Smooth muscle cell (in vitro differentiated cells): ENCODE data around the gene C1QL1. TPM values are rescaled to one million over a fixed set of nuclear protein-coding genes. Genes with fewer than 3 reads are reported as not detected.

Experiments used
- DNase-seq: peaks from one replicate; lab custom pipeline; 2025; ENCODE audit not compliant: unreplicated experiment; lab: John Stamatoyannopoulos, UW
- H2AFZ ChIP-seq: fragments of 200-600 bp; sonication (generic); 2 replicates; pipeline ENCODE4 v1.6.0; 2016; ENCODE audit warnings: antibody characterized with exemption, low read depth, mild to moderate bottlenecking
- H3F3A ChIP-seq: fragments of 200-600 bp; sonication (generic); 2 replicates; pipeline ENCODE4 v1.6.0; 2017; ENCODE audit warnings: antibody characterized with exemption, low read depth
- H3K27ac ChIP-seq: fragments of 200-600 bp; sonication (generic); 2 replicates; pipeline ENCODE4 v1.5.1; 2016; ENCODE audit warnings: low read depth, mild to moderate bottlenecking
- H3K27me3 ChIP-seq: fragments of 200-600 bp; sonication (generic); 2 replicates; pipeline ENCODE4 v1.6.1; 2016; ENCODE audit warnings: low read depth, mild to moderate bottlenecking
- H3K36me3 ChIP-seq: fragments of 200-600 bp; sonication (generic); 2 replicates; pipeline ENCODE4 v1.5.1; 2016; ENCODE audit warnings: low read depth
- H3K4me1 ChIP-seq: fragments of 200-600 bp; sonication (generic); 2 replicates; pipeline ENCODE4 v1.5.1; 2016; ENCODE audit warnings: low read depth
- H3K4me2 ChIP-seq: fragments of 200-600 bp; sonication (generic); 2 replicates; pipeline ENCODE4 v1.6.0; 2016; ENCODE audit warnings: mild to moderate bottlenecking
- H3K4me3 ChIP-seq: fragments of 200-600 bp; sonication (generic); 2 replicates; pipeline ENCODE4 v1.5.1; 2016; ENCODE audit warnings: mild to moderate bottlenecking
- H3K79me2 ChIP-seq: fragments of 200-600 bp; sonication (generic); 2 replicates; pipeline ENCODE4 v1.6.0; 2016; ENCODE audit warnings: low read depth, mild to moderate bottlenecking
- H3K9ac ChIP-seq: fragments of 200-600 bp; sonication (generic); 2 replicates; pipeline ENCODE4 v1.6.0; 2016; ENCODE audit warnings: low read depth
- H3K9me3 ChIP-seq: fragments of 200-600 bp; sonication (generic); replicated peaks from 2 replicates; pipeline ENCODE4 v1.5.1; 2016; ENCODE audit warnings: low read depth
- H4K20me1 ChIP-seq: fragments of 200-600 bp; sonication (generic); 2 replicates; pipeline ENCODE4 v1.6.0; 2016; ENCODE audit warnings: low read depth
- CTCF ChIP-seq: fragments of 200-600 bp; sonication (generic); IDR thresholded peaks from 2 replicates; pipeline ENCODE4 v1.5.1; 2017; ENCODE audit warnings: borderline replicate concordance, mild to moderate bottlenecking, antibody characterized with exemption; ENCODE audit not compliant: insufficient read depth, poor library complexity, severe bottlenecking
- WGBS: methylation state at CpG from one replicate; pipeline ENCODE4 v1.1.7; 2016; ENCODE audit warnings: low lambda C conversion rate; 5-methylcytosine and 5-hydroxymethylcytosine counted together
- polyA plus RNA-seq: library from polyadenylated mRNA; unstranded; fragments of >200 nt; fragmentation: Nextera tagmentation; extraction: Ambion mirVana; gene quantifications from 2 replicates; pipeline ENCODE4 v1.2.1, GENCODE V29; 2016
- total RNA-seq: library from RNA; depleted of rRNA; stranded (reverse); fragments of >200 nt; gene quantifications from 2 replicates; pipeline ENCODE4 v1.2.3, GENCODE V29; 2014

C1QL1 gene
- total and polyA plus RNA-seq, 2 experiments from 2014 or later = 5.6 TPM; not detected in 1

DNA sequence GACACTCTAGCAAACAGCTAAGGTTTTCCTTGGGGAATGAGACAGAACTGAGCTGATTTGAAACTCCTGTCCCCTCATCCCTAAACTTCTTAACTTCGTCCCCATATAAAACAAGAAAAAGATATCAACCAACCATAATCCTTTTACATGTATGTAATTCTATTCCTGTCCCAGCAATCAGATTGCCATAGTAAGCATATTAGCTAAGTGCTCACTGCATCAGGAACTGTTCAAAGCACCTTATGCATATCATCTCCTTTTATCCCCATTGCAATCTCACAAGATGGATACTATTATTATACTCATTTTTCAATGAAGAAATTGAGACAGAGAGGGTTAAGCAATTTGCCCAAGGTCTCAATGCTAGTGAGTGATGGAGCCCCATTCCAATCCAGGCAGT lies 27.3 kb downstream of the C1QL1 start:
- DNase-seq = no peak
- H3K4me3 ChIP-seq = no peak overlapping the region
- no peaks in the 10 kb centered on the region for H3F3A ChIP-seq
- TF ChIP-seq CTCF = no peak
- no peak overlapping the region for H2AFZ ChIP-seq
- H4K20me1 ChIP-seq = no peaks in the 10 kb centered on the region
- no peak overlapping the region for H3K9ac ChIP-seq
- H3K27me3 ChIP-seq = no peaks in the 10 kb centered on the region
- H3K79me2 ChIP-seq = peaks cover 65% of the 10 kb centered on the region
- H3K9me3 ChIP-seq = no peaks in the 10 kb centered on the region
- no peak overlapping the region for H3K27ac ChIP-seq
- H3K4me2 ChIP-seq = no peak overlapping the region
- no peaks in the 10 kb centered on the region for H3K36me3 ChIP-seq
- peaks cover under 1% of the 10 kb centered on the region for H3K4me1 ChIP-seq
- 100% methylated on average over 1 of the region's 1 CpG for WGBS

GRCh38 chr17:44940317-44940716 lies 27.8 kb downstream of the C1QL1 start:
- Histone ChIP-seq H4K20me1 (no peaks in the 10 kb centered on the region), H3K4me1 (no peaks in the 10 kb centered on the region), H3K9ac (no peak overlapping the region), H3K36me3 (no peaks in the 10 kb centered on the region), H3K9me3 (no peaks in the 10 kb centered on the region), H3K79me2 (peaks cover 61% of the 10 kb centered on the region), H3F3A (no peaks in the 10 kb centered on the region), H3K27ac (no peak overlapping the region), H3K4me2 (no peak overlapping the region), H3K27me3 (no peaks in the 10 kb centered on the region), H3K4me3 (no peak overlapping the region), H2AFZ (no peak overlapping the region)
- WGBS = 52% methylated on average over 4 of the region's 4 CpGs
- no peak for TF ChIP-seq CTCF
- DNase-seq = no peak

- H3K36me3 ChIP-seq = no peaks in the 10 kb centered on the region
- H3K79me2 ChIP-seq = peaks cover 20% of the 10 kb centered on the region
- no peaks in the 10 kb centered on the region for H3K27me3 ChIP-seq
- H3K4me2 ChIP-seq = no peak overlapping the region
- no peaks in the 10 kb centered on the region for H4K20me1 ChIP-seq
- H3K4me1 ChIP-seq = no peaks in the 10 kb centered on the region
- no peak overlapping the region for H2AFZ ChIP-seq
- H3F3A ChIP-seq = no peaks in the 10 kb centered on the region
- no peak overlapping the region for H3K9ac ChIP-seq
- H3K9me3 ChIP-seq = no peaks in the 10 kb centered on the region
- no peak overlapping the region for H3K27ac ChIP-seq
- 98% methylated on average over 9 of the region's 9 CpGs for WGBS
- TF ChIP-seq CTCF = no peak
- H3K4me3 ChIP-seq = no peak overlapping the region
- no peak for DNase-seq
Measured at GRCh38 chr17:44935116-44935515, 33.0 kb downstream of the C1QL1 start.

- DNase-seq = no peak
- Histone ChIP-seq H3K36me3 (no peaks in the 10 kb centered on the region), H3K79me2 (peaks cover 16% of the 10 kb centered on the region), H3K27ac (no peak overlapping the region), H3K4me3 (no peak overlapping the region), H3K9me3 (no peaks in the 10 kb centered on the region), H3F3A (no peaks in the 10 kb centered on the region), H4K20me1 (no peaks in the 10 kb centered on the region), H3K4me2 (no peak overlapping the region), H3K27me3 (no peaks in the 10 kb centered on the region), H2AFZ (no peak overlapping the region), H3K4me1 (no peaks in the 10 kb centered on the region), H3K9ac (no peak overlapping the region)
- over 99% methylated on average over 10 of the region's 10 CpGs for WGBS
- TF ChIP-seq CTCF = no peak
Measured at GRCh38 chr17:44934745-44935105, 33.4 kb downstream of the C1QL1 start.
